Ascending aorta (tissue), 2 donors: Measurements from ENCODE around the gene AKT3. TPM values are rescaled to one million over a fixed set of nuclear protein-coding genes. Genes with fewer than 3 reads are reported as not detected.
A peak's percentile ranks its signal among the peaks of the same experiment; 100 is the strongest.

ENCODE experiments used
- DNase-seq, 2 donors: peaks; one replicate each; pipeline ENCODE4 v3.0.0-alpha.2; 2019; ENCODE audit warnings: low spot score in 2 of 2
- H3K27ac ChIP-seq, 2 donors: fragments of 200-600 bp; sonication (generic); one replicate each; pipeline ENCODE4 v1.5.1; 2016 to 2017; ENCODE audit warnings: mild to moderate bottlenecking in 1 of 2
- H3K27me3 ChIP-seq: fragments of 200-600 bp; sonication (generic); one replicate; pipeline ENCODE4 v1.5.1; 2017
- H3K36me3 ChIP-seq, 2 donors: fragments of 200-600 bp; sonication (generic); one replicate each; pipeline ENCODE4 v1.5.1; 2016
- H3K4me1 ChIP-seq, 2 donors: fragments of 200-600 bp; sonication (generic); one replicate each; pipeline ENCODE4 v1.5.1; 2016 to 2017; ENCODE audit warnings: mild to moderate bottlenecking in 1 of 2
- H3K4me3 ChIP-seq, 2 donors: fragments of 200-600 bp; sonication (generic); one replicate each; pipeline ENCODE4 v1.5.1; 2016 to 2017; ENCODE audit warnings: mild to moderate bottlenecking in 1 of 2
- H3K9me3 ChIP-seq, 2 donors: fragments of 200-600 bp; sonication (generic); one replicate each; pipeline ENCODE4 v1.5.1; 2016
- CTCF ChIP-seq, 3 experiments: fragments of 200-600 bp in 2 of 3; fragments of 450-650 bp in 1 of 3; sonication (generic) in 2 of 3; IDR thresholded peaks; one replicate each; pipeline ENCODE4 v1.5.1; 2016 to 2019; ENCODE audit warnings: antibody characterized with exemption in 3 of 3, mild to moderate bottlenecking in 1 of 3, moderate library complexity in 1 of 3
- intact Hi-C: fragments of 100-400 bp; cut with DNase I; formaldehyde crosslinking; loops from one replicate; pipeline ENCODE4 v1.15.1; 2023
- total RNA-seq: library from RNA; depleted of rRNA; stranded (reverse); fragments of >200 nt; gene quantifications from one replicate; pipeline ENCODE4 v1.1.0, GENCODE V29; 2016

Gene AKT3
- total RNA-seq, 1 donor from 2014 or later, result 38.0 TPM

DNA sequence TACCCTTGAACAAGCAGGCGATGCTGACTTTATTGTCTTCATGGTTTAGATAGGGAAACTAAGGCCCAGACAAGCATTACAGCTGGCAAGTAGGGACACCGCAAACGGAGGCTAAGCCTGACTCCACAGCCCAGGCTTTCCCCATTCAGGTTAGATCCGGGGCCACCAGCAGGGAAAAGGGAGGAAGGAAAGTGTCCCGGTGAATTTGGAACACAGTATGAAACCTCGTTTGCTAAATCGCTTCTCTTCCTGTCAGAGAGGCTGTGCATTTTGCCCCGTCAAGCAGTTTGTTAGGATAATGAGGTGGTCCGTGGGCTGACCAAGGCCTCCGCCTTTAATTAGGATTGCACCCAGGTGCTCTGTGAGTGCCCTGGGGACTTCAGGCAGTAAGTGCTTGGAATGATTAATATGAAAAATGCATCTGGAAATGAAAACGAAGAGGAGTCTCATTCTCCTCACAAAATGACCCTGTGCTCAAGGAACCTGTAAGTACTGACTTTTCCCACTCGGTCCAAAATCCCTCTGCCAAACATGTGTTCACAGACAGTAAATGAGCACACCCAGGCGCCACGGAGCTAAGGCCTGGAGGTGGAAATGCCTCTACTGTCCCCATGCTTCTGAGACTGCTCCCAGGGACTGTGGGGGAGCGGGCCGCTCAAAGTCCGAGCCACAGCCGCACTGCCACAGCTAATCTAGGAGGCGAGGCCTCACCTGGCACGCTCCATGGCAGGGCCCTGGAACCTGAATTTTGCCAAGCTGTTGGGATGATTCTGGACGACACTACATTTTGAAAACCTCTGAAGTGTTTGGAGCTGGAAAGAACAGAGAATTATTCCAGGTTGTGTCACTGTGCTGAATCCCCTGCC lies 360.1 kb downstream of the AKT3 start:
- TF ChIP-seq CTCF (IDR thresholded peaks at IDR 0.05), result no peak
- no peak for DNase-seq
- no peaks in the 10 kb centered on the region for H3K9me3 ChIP-seq
- H3K27me3 ChIP-seq, result no peaks in the 10 kb centered on the region
- no peak overlapping the region for H3K27ac ChIP-seq
- H3K4me3 ChIP-seq, result no peak overlapping the region
- intact Hi-C loops, result no loop called here
- peaks cover 0 to 7% of the 10 kb centered on the region in 2 donors for H3K36me3 ChIP-seq
- no peaks in the 10 kb centered on the region for H3K4me1 ChIP-seq

DNA sequence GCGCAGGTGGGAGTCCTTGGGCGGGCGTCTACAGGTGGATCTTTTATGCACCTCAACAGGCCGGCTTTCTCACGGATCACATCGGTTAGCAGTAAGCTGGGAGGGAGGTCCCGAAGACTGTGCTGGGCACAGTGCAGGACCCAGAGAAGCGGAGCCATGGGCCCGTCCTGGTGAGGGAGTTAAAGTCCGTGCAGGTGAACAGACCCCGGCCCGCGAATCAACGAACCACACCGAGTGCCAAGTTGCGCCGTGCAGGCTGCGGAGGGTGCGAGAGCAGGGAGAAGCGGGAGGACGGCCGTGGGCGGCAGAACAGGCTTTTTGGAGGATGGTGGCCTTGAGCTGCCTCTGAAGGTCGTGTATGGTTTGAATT lies 360.9 kb downstream of the AKT3 start:
- DNase-seq, result no peak
- no peak for TF ChIP-seq CTCF (IDR thresholded peaks at IDR 0.05)
- Histone ChIP-seq H3K4me1 (no peaks in the 10 kb centered on the region), H3K36me3 (peaks cover 0 to 7% of the 10 kb centered on the region in 2 donors), H3K9me3 (no peaks in the 10 kb centered on the region), H3K27ac (no peak overlapping the region), H3K27me3 (no peaks in the 10 kb centered on the region), H3K4me3 (no peak overlapping the region)
- intact Hi-C loops, result no loop called here

DNA sequence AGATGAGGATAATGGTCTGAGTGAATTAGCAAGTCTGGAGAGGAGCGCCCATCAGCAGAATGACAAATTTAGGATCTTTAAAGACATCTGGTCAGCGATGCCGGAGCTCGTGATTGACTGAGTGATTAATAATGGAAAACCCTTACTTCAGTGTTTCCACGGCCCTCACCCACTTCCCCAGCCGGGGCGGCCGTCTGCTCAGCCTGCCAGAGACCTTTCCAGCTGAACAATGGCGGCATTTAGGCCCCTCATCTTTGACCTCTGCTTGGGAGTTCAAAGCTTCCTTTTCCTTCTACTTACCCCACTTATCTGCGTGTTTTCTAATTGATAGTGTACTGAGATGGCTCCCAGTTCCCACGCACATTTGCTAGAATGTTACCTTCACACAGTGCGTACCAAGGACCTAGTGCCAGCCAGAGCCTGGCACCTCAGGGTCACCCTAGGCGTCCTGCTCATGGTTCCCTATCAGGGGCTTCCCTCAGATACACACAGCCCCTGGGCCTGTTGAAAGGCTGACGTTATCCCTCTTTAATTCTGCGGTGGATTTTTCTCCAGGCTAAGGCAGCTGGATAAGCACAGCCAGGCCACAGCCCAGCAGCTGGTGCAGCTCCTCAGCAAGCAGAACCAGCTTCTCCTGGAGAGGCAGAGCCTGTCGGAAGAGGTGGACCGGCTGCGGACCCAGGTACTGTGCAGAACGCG lies 361.4 kb downstream of the AKT3 start:
- Histone ChIP-seq H3K4me1 (no peaks in the 10 kb centered on the region), H3K9me3 (no peaks in the 10 kb centered on the region), H3K27me3 (no peaks in the 10 kb centered on the region), H3K4me3 (no peak overlapping the region), H3K36me3 (peaks cover 0 to 7% of the 10 kb centered on the region in 2 donors), H3K27ac (no peak overlapping the region)
- no peak for DNase-seq
- intact Hi-C loops, result no loop called here
- TF ChIP-seq CTCF (IDR thresholded peaks at IDR 0.05), result no peak

GRCh38 chr1:243487649-243488227 lies 362.3 kb downstream of the AKT3 start:
- intact Hi-C loops, result no loop called here
- H3K4me1 ChIP-seq, result no peaks in the 10 kb centered on the region
- no peak for TF ChIP-seq CTCF (IDR thresholded peaks at IDR 0.05)
- H3K4me3 ChIP-seq, result peak overlapping the region in 1 of 2 donors; percentile 16
- no peak overlapping the region for H3K27ac ChIP-seq
- no peaks in the 10 kb centered on the region for H3K9me3 ChIP-seq
- no peak for DNase-seq
- H3K36me3 ChIP-seq, result peaks cover 0 to 7% of the 10 kb centered on the region in 2 donors
- H3K27me3 ChIP-seq, result no peaks in the 10 kb centered on the region

DNA sequence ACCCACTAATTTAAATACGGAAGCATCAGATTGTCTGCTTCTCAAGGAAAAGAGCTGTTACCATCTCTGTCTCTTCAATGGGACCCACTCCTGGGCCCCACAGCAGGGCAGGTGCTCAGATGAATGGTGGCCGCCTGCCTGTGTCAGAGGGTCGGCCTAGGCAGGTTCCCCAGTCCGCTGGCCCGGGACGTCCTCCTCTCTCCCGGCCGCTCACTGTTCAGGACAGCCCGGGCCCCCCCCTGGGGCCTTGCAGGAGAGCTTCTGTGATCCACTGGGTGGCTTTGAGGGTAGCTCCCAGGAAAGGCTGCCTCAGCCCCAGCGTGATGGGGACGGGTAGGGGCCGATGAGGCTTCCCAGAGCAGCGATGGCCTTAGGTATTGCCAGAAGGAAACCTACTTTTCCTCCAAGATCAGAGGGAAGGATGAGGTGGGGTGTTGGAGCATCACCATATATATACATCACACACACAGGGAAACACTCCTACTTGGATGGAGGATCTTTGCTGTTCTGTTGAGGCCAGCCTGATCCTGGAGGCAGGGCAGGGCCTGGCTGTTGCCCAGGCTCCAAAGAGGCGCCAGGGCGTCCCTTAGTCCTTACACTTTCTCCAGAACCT lies 362.9 kb downstream of the AKT3 start:
- intact Hi-C loops, result no loop called here
- TF ChIP-seq CTCF (IDR thresholded peaks at IDR 0.05), result no peak
- H3K36me3 ChIP-seq, result peaks cover 0 to 7% of the 10 kb centered on the region in 2 donors
- H3K27ac ChIP-seq, result no peak overlapping the region
- no peaks in the 10 kb centered on the region for H3K27me3 ChIP-seq
- H3K4me1 ChIP-seq, result peaks cover 0 to 6% of the 10 kb centered on the region in 2 donors
- peak overlapping the region in 1 of 2 donors; percentile 16 for H3K4me3 ChIP-seq
- H3K9me3 ChIP-seq, result no peaks in the 10 kb centered on the region
- DNase-seq, result no peak
